Neural cell (in vitro differentiated cells): ENCODE measurements around the gene GLRA2.

ENCODE experiments used
- CTCF ChIP-seq: fragments of 450-650 bp; IDR thresholded peaks from 2 replicates; pipeline ENCODE4 v1.5.1; 2014; ENCODE audit warnings: antibody characterized with exemption, mild to moderate bottlenecking, moderate library complexity; ENCODE audit not compliant: poor library complexity, severe bottlenecking
- EP300 ChIP-seq: fragments of 450-650 bp; conservative IDR thresholded peaks from 2 replicates; pipeline ENCODE4 v1.6.1; 2014; ENCODE audit warnings: antibody characterized with exemption, mild to moderate bottlenecking, moderate library complexity; ENCODE audit not compliant: poor library complexity, severe bottlenecking
- EZH2 ChIP-seq: fragments of 200-600, 300-800 bp; shearing (Covaris generic), sonication (generic); IDR thresholded peaks from 2 replicates; pipeline ENCODE4 v1.6.1; 2014; ENCODE audit warnings: antibody characterized with exemption, low read length, borderline replicate concordance, mild to moderate bottlenecking; ENCODE audit not compliant: insufficient read depth, poor library complexity, severe bottlenecking
- MXI1 ChIP-seq: fragments of 450-650 bp; conservative IDR thresholded peaks from 2 replicates; pipeline ENCODE4 v1.6.1; 2014; ENCODE audit warnings: antibody characterized with exemption, mild to moderate bottlenecking; ENCODE audit not compliant: poor library complexity, severe bottlenecking
- POLR2AphosphoS5 ChIP-seq: IDR thresholded peaks from 2 replicates; pipeline ENCODE4 v1.6.1; 2012
- SMC3 ChIP-seq: fragments of 450-650 bp; conservative IDR thresholded peaks from 2 replicates; pipeline ENCODE4 v1.6.1; 2014; ENCODE audit warnings: antibody characterized with exemption, mild to moderate bottlenecking, moderate library complexity; ENCODE audit not compliant: poor library complexity

GRCh38 chrX:14581081-14581480, 51.7 kb downstream of the GLRA2 start:
- TF ChIP-seq CTCF, result no peak
- TF ChIP-seq POLR2AphosphoS5, result no peak
- TF ChIP-seq EP300, result no peak
- TF ChIP-seq EZH2, result no peak
- TF ChIP-seq MXI1, result no peak
- no peak for TF ChIP-seq SMC3
